Panc1 (cell line): ENCODE results near the gene ATXN7. TPM values are rescaled to one million over a fixed set of nuclear protein-coding genes. Genes with fewer than 3 reads are reported as not detected.

Experiments used
- ATAC-seq: fragments of 200-7000 bp; cut with Tn5 transposase; 2 replicates; pipeline ENCODE4 v1.9.1; 2020; ENCODE audit warnings: mild to moderate bottlenecking, moderate library complexity
- BruUV-seq: library from RNA; stranded (reverse); fragments of 400-500 nt; replicated peaks from 2 replicates; lab custom pipeline; 2021; lab: Mats Ljungman, UMichigan
- CTCF ChIA-PET: fragments of 300-600 bp; sonication (Branson Sonifier 250); formaldehyde crosslinking; loops from one replicate; lab custom pipeline; 2022; ENCODE audit warnings: antibody characterized with exemption; lab: Charles Lee
- POLR2A ChIA-PET: fragments of 300-600 bp; sonication (Branson Sonifier 250); formaldehyde crosslinking; loops from one replicate; lab custom pipeline; 2022; ENCODE audit warnings: antibody characterized with exemption; lab: Charles Lee
- DNase-seq: peaks from one replicate; pipeline ENCODE4 v3.0.0-alpha.2; 2010; ENCODE audit warnings: low read depth, low spot score
- H3K27ac ChIP-seq: 2 replicates; pipeline ENCODE4 v1.5.1; 2011; ENCODE audit warnings: mild to moderate bottlenecking, low read length, inconsistent platforms
- H3K27me3 ChIP-seq: fragments of 200-500 bp; sonication (Bioruptor generic); 2 replicates; pipeline ENCODE4 v1.6.0; 2014; ENCODE audit warnings: low read length, inconsistent platforms; ENCODE audit not compliant: control insufficient read depth, insufficient read depth
- H3K36me3 ChIP-seq: fragments of 200-500 bp; sonication (Bioruptor generic); 2 replicates; pipeline ENCODE4 v1.5.1; 2014; ENCODE audit warnings: inconsistent platforms, mild to moderate bottlenecking, low read length, moderate library complexity; ENCODE audit not compliant: control insufficient read depth, insufficient read depth
- H3K4me1 ChIP-seq: 2 replicates; pipeline ENCODE4 v1.5.1; 2011; ENCODE audit warnings: inconsistent platforms, mild to moderate bottlenecking, low read length, moderate library complexity; ENCODE audit not compliant: control insufficient read depth, insufficient read depth
- H3K4me3 ChIP-seq, 2 experiments: 2 replicates each; pipeline ENCODE4 v1.5.1; 2011 to 2012; ENCODE audit warnings: low read depth in 2 of 2, low read length in 2 of 2, mild to moderate bottlenecking in 2 of 2, inconsistent platforms in 1 of 2, moderate library complexity in 1 of 2
- H3K9me3 ChIP-seq: fragments of 200-500 bp; sonication (Bioruptor generic); 2 replicates; pipeline ENCODE4 v1.5.1; 2014; ENCODE audit warnings: low read depth, mild to moderate bottlenecking, inconsistent platforms, low read length, moderate library complexity; ENCODE audit not compliant: control insufficient read depth, insufficient read depth
- CTCF ChIP-seq: fragments of 450-650 bp; IDR thresholded peaks from 2 replicates; pipeline ENCODE4 v1.5.1; 2017; ENCODE audit warnings: mild to moderate bottlenecking
- POLR2AphosphoS5 ChIP-seq: IDR thresholded peaks from 2 replicates; pipeline ENCODE4 v1.6.1; 2012; ENCODE audit warnings: mild to moderate bottlenecking, low read depth, low read length, moderate library complexity
- SIN3A ChIP-seq: IDR thresholded peaks from 2 replicates; pipeline ENCODE4 v1.6.1; 2012; ENCODE audit warnings: low read depth, mild to moderate bottlenecking, low read length, moderate library complexity, borderline replicate concordance; ENCODE audit not compliant: insufficient read depth
- TCF7L2 ChIP-seq: IDR thresholded peaks from 2 replicates; pipeline ENCODE4 v1.6.1; 2011; ENCODE audit warnings: mild to moderate bottlenecking, low read depth, low read length, inconsistent platforms
- in situ Hi-C: cut with HindIII; loops from 2 replicates; pipeline ENCODE4 v1.10.0; 2016; ENCODE audit warnings: low sequenced_read_pairs, low pct_unique_long_range_greater_than_20kb
- intact Hi-C: fragments of 100-400 bp; cut with micrococcal nuclease; formaldehyde crosslinking; loops from one replicate; pipeline ENCODE4 v1.10.0; 2022; ENCODE audit not compliant: unreplicated experiment
- total RNA-seq: library from RNA; stranded (reverse); gene quantifications from one replicate; pipeline ENCODE4 v1.2.1, GENCODE V29; 2021; ENCODE audit not compliant: unreplicated experiment
- TF ChIP-seq, protein P1 (sequence below), 2 experiments: IDR thresholded peaks; 2 replicates each; pipeline ENCODE4 v1.6.1; 2011 to 2012; ENCODE audit warnings: low read depth in 2 of 2, control low read depth in 1 of 2, low read length in 1 of 2, mild to moderate bottlenecking in 1 of 2, moderate library complexity in 1 of 2; ENCODE audit not compliant: insufficient read depth in 1 of 2

ATXN7 gene
- total RNA-seq, 1 experiment from 2014 or later = 17.3 TPM

DNA sequence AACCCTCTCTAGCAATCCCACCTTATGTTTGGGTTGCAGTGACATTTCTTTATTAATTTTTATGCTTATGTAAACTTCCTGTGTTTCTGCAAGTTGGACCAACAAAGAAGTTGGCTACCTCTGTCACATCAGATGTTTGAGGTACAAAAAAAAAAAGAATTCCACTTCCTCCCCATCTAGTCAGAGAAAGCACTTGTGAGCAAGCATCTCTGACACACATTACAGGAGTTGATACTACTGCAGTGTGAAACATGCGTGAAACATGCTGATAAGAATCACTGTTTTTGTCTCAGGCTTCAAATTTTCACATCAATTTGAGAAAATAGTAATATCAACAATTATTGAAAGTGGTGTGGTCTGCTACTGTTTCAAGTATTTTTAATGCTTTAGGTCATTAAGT lies 47.2 kb downstream of the ATXN7 start:
- in situ Hi-C loops = no loop called here
- Histone ChIP-seq H3K4me3 (peak overlapping the region; percentile 58 to 63), H3K9me3 (no peaks in the 10 kb centered on the region), H3K27me3 (no peaks in the 10 kb centered on the region), H3K4me1 (peaks cover 12% of the 10 kb centered on the region), H3K36me3 (no peaks in the 10 kb centered on the region), H3K27ac (peak overlapping the region; percentile 77)
- TF ChIP-seq CTCF (no peak), POLR2AphosphoS5 (no peak), SIN3A (no peak), TCF7L2 (no peak)
- TF ChIP-seq, protein P1, sequence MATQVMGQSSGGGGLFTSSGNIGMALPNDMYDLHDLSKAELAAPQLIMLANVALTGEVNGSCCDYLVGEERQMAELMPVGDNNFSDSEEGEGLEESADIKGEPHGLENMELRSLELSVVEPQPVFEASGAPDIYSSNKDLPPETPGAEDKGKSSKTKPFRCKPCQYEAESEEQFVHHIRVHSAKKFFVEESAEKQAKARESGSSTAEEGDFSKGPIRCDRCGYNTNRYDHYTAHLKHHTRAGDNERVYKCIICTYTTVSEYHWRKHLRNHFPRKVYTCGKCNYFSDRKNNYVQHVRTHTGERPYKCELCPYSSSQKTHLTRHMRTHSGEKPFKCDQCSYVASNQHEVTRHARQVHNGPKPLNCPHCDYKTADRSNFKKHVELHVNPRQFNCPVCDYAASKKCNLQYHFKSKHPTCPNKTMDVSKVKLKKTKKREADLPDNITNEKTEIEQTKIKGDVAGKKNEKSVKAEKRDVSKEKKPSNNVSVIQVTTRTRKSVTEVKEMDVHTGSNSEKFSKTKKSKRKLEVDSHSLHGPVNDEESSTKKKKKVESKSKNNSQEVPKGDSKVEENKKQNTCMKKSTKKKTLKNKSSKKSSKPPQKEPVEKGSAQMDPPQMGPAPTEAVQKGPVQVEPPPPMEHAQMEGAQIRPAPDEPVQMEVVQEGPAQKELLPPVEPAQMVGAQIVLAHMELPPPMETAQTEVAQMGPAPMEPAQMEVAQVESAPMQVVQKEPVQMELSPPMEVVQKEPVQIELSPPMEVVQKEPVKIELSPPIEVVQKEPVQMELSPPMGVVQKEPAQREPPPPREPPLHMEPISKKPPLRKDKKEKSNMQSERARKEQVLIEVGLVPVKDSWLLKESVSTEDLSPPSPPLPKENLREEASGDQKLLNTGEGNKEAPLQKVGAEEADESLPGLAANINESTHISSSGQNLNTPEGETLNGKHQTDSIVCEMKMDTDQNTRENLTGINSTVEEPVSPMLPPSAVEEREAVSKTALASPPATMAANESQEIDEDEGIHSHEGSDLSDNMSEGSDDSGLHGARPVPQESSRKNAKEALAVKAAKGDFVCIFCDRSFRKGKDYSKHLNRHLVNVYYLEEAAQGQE (IDR thresholded peaks at IDR 0.05; ENCODE audit: insufficient read depth in 1 of 2, low read depth in 2 of 2, low read length in 1 of 2) = no peak
- ChIA-PET POLR2A (no interaction called here), CTCF (no interaction called here)
- intact Hi-C loops = no loop called here
- no peak for DNase-seq
- no TSS peak for BruUV-seq
- ATAC-seq = no peak

- POLR2A ChIA-PET = no interaction called here
- in situ Hi-C loops (no loop called here), intact Hi-C loops (no loop called here)
- BruUV-seq = no TSS peak
- Histone ChIP-seq H3K27ac (peak overlapping the region; percentile 77), H3K9me3 (no peaks in the 10 kb centered on the region), H3K36me3 (no peaks in the 10 kb centered on the region), H3K27me3 (no peaks in the 10 kb centered on the region), H3K4me1 (peaks cover 12% of the 10 kb centered on the region), H3K4me3 (peak overlapping the region; percentile 58 to 63)
- DNase-seq (no peak), ATAC-seq (no peak)
- CTCF ChIA-PET = no interaction called here
- TF ChIP-seq, protein P1 (IDR thresholded peaks at IDR 0.05; ENCODE audit: insufficient read depth in 1 of 2, low read depth in 2 of 2, low read length in 1 of 2) = no peak
- TF ChIP-seq SIN3A = no peak
- TF ChIP-seq CTCF = no peak
- no peak for TF ChIP-seq TCF7L2
- no peak for TF ChIP-seq POLR2AphosphoS5
These were observed 47.8 kb downstream of the ATXN7 start for GRCh38 chr3:63911509-63911872.
